ENCODE results near the gene NELL2.

DNA sequence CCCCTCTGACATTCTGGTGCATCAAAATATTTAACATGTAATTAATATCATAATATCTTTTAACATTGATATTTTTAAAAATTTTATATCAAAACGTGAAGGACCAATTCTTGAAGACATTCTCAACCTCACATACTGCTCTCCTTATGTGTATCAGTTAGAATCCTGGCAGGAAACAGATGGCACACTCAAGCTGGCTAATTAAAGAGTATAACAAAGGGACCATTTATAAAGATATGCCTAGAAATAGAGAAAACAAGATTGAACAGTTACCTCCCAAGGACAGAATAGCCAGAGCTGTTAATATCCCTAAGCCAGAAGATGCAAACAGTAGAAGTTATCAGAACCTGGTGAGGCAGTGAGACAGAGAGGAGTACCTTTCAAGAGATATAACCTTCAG is 368.7 kb downstream of the NELL2 start:
- TF ChIP-seq, protein P1, sequence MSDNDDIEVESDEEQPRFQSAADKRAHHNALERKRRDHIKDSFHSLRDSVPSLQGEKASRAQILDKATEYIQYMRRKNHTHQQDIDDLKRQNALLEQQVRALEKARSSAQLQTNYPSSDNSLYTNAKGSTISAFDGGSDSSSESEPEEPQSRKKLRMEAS (IDR thresholded peaks at IDR 0.05), result no peak
- no peak for TF ChIP-seq TAF1 (conservative IDR thresholded peaks at IDR 0.05)
- TF ChIP-seq SP1 (IDR thresholded peaks at IDR 0.05), result no peak
- TF ChIP-seq CTCF (IDR thresholded peaks at IDR 0.05; ENCODE audit: low read depth, low read length, missing input control), result no peak
- no peak for TF ChIP-seq ATF3 (IDR thresholded peaks at IDR 0.05)
- TF ChIP-seq, protein P2, sequence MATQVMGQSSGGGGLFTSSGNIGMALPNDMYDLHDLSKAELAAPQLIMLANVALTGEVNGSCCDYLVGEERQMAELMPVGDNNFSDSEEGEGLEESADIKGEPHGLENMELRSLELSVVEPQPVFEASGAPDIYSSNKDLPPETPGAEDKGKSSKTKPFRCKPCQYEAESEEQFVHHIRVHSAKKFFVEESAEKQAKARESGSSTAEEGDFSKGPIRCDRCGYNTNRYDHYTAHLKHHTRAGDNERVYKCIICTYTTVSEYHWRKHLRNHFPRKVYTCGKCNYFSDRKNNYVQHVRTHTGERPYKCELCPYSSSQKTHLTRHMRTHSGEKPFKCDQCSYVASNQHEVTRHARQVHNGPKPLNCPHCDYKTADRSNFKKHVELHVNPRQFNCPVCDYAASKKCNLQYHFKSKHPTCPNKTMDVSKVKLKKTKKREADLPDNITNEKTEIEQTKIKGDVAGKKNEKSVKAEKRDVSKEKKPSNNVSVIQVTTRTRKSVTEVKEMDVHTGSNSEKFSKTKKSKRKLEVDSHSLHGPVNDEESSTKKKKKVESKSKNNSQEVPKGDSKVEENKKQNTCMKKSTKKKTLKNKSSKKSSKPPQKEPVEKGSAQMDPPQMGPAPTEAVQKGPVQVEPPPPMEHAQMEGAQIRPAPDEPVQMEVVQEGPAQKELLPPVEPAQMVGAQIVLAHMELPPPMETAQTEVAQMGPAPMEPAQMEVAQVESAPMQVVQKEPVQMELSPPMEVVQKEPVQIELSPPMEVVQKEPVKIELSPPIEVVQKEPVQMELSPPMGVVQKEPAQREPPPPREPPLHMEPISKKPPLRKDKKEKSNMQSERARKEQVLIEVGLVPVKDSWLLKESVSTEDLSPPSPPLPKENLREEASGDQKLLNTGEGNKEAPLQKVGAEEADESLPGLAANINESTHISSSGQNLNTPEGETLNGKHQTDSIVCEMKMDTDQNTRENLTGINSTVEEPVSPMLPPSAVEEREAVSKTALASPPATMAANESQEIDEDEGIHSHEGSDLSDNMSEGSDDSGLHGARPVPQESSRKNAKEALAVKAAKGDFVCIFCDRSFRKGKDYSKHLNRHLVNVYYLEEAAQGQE (IDR thresholded peaks at IDR 0.05), result no peak
- TF ChIP-seq RAD21 (IDR thresholded peaks at IDR 0.05), result no peak
- TF ChIP-seq HNF4A (conservative IDR thresholded peaks at IDR 0.05), result no peak
- TF ChIP-seq ZBTB33 (IDR thresholded peaks at IDR 0.05), result no peak
- TF ChIP-seq FOXA2 (IDR thresholded peaks at IDR 0.05), result no peak
- no peak for TF ChIP-seq FOXA1 (IDR thresholded peaks at IDR 0.05)

Measured in liver (tissue), 3 donors.